ENCODE data around the gene ST7.

DNA sequence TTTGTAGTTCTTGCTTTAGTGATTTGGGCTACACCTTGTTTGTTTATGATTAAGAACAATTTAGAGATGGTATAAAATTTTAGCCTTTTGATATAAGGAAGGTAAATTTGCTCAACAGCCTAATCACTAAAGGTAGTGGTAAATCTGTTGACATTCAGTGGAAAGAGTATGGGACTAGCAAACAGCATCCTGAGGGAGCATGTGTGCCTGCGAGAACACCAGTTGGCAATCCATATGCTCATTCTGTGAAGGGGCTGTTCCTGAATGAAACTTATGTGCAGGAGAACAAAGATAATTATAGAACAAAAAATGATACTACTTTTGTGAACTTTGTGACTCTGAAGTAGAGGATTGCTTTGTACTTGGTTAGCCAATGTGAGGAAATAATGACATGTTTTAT, 46.9 kb upstream of the ST7 start:
- TF ChIP-seq, protein P1, sequence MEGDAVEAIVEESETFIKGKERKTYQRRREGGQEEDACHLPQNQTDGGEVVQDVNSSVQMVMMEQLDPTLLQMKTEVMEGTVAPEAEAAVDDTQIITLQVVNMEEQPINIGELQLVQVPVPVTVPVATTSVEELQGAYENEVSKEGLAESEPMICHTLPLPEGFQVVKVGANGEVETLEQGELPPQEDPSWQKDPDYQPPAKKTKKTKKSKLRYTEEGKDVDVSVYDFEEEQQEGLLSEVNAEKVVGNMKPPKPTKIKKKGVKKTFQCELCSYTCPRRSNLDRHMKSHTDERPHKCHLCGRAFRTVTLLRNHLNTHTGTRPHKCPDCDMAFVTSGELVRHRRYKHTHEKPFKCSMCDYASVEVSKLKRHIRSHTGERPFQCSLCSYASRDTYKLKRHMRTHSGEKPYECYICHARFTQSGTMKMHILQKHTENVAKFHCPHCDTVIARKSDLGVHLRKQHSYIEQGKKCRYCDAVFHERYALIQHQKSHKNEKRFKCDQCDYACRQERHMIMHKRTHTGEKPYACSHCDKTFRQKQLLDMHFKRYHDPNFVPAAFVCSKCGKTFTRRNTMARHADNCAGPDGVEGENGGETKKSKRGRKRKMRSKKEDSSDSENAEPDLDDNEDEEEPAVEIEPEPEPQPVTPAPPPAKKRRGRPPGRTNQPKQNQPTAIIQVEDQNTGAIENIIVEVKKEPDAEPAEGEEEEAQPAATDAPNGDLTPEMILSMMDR (IDR thresholded peaks at IDR 0.05) = no peak
- TF ChIP-seq EP300 (IDR thresholded peaks at IDR 0.05) = no peak

Measured in sigmoid colon (tissue), 4 donors.